GM19035 (cell line): ENCODE measurements around the gene S100A7A.
"Not testable (repeated sequence)": the region's sequence is repeated elsewhere in the genome, so short reads cannot be mapped to it uniquely, and the experiment has no call there.

Experiments
- ATAC-seq: cut with Tn5 transposase; IDR thresholded peaks from one replicate; pipeline ENCODE4 v1.9.1; 2021; ENCODE audit not compliant: unreplicated experiment

Gene S100A7A

GRCh38 chr1:153456396-153456795 lies 40.1 kb downstream of the S100A7A start:
- ATAC-seq = no peak

- ATAC-seq = no peak
Observed at GRCh38 chr1:153459655-153460054, 43.3 kb downstream of the S100A7A start.

- ATAC-seq = no peak
Observed at GRCh38 chr1:153460551-153460950, 44.2 kb downstream of the S100A7A start, which contains the start of gene S100A7. Gene S100A7, minus strand, starts transcription at chr1:153460651. Its CDS starts 1,638 bp downstream, at chr1:153459013.

GRCh38 chr1:153462741-153463140 lies 46.4 kb downstream of the S100A7A start:
- ATAC-seq = not testable (repeated sequence)

- ATAC-seq = no peak
Observed at GRCh38 chr1:153465811-153466636, 49.7 kb downstream of the S100A7A start.

- no peak for ATAC-seq
Observed at GRCh38 chr1:153466908-153467307, 50.6 kb downstream of the S100A7A start.

GRCh38 chr1:153470707-153471106 lies 54.4 kb downstream of the S100A7A start:
- no peak for ATAC-seq
